ENCODE measurements around the gene CFAP20DC. TPM values are rescaled to one million over a fixed set of nuclear protein-coding genes. Genes with fewer than 3 reads are reported as not detected.

CFAP20DC gene
- total RNA-seq, 3 donors from 2014 or later (not counting 1 experiment from before 2014, with no cell fraction given): 0.09 to 0.20 (median 0.18) TPM

DNA sequence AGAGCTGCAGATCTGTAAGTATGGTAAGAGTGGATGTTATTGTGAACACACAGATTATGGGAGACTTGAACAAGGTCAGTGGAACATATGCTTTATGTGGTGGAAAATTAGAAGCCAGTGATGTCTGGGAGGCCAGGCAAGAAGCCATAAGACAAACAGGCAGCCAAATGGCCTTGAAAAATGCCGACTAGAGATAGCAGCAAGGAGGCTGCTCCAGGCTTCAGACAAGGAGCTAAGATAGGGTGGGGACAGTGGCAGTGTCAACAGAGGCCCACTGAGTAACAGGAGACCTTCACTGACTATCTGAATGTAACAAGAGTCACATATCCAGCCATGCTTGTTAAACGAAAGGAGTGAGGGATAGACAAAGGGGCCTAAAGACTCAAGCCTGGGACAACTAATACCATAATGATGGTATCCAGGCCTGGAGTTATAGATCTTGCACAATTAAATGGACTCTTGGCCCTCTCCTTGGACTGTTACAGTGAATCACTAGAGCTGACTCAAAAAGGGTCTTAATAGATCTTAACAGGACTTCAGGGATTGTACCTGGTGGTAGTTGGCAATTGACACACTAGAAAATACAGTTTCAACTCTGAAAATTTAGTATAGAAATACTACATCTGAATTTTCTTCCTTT is 50.6 kb downstream of the CFAP20DC start:
- no peak for DNase-seq
- H3K9me3 ChIP-seq (ENCODE audit: control insufficient read depth, insufficient read depth, low read length): no peaks in the 10 kb centered on the region
- ATAC-seq: no peak
- TF ChIP-seq, protein P1, sequence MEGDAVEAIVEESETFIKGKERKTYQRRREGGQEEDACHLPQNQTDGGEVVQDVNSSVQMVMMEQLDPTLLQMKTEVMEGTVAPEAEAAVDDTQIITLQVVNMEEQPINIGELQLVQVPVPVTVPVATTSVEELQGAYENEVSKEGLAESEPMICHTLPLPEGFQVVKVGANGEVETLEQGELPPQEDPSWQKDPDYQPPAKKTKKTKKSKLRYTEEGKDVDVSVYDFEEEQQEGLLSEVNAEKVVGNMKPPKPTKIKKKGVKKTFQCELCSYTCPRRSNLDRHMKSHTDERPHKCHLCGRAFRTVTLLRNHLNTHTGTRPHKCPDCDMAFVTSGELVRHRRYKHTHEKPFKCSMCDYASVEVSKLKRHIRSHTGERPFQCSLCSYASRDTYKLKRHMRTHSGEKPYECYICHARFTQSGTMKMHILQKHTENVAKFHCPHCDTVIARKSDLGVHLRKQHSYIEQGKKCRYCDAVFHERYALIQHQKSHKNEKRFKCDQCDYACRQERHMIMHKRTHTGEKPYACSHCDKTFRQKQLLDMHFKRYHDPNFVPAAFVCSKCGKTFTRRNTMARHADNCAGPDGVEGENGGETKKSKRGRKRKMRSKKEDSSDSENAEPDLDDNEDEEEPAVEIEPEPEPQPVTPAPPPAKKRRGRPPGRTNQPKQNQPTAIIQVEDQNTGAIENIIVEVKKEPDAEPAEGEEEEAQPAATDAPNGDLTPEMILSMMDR (IDR thresholded peaks at IDR 0.05): no peak
- H3K36me3 ChIP-seq (ENCODE audit: control insufficient read depth, insufficient read depth, low read length): no peaks in the 10 kb centered on the region
- Mint-ChIP-seq H3K9me3 (no peaks in the 10 kb centered on the region), H3K4me1 (peaks cover 0 to 5% of the 10 kb centered on the region in 2 donors), H3K27me3 (ENCODE audit: low read depth in 2 of 2) (peaks cover 0 to 6% of the 10 kb centered on the region in 2 donors), H3K27ac (no peak overlapping the region), H3K4me3 (no peak overlapping the region), H3K36me3 (no peaks in the 10 kb centered on the region)
- no peak overlapping the region for H3K27ac ChIP-seq (ENCODE audit: low read length)
- no peaks in the 10 kb centered on the region for H3K4me1 ChIP-seq (ENCODE audit: control insufficient read depth, insufficient read depth, low read length)
- WGBS (ENCODE audit: insufficient coverage): 80% methylated on average over 2 of the region's 2 CpGs
- H3K27me3 ChIP-seq (ENCODE audit: control insufficient read depth, insufficient read depth, low read length): no peaks in the 10 kb centered on the region
- H3K4me3 ChIP-seq (ENCODE audit: low read length): no peak overlapping the region
- intact Hi-C loops (cut with micrococcal nuclease): no loop called here

DNA sequence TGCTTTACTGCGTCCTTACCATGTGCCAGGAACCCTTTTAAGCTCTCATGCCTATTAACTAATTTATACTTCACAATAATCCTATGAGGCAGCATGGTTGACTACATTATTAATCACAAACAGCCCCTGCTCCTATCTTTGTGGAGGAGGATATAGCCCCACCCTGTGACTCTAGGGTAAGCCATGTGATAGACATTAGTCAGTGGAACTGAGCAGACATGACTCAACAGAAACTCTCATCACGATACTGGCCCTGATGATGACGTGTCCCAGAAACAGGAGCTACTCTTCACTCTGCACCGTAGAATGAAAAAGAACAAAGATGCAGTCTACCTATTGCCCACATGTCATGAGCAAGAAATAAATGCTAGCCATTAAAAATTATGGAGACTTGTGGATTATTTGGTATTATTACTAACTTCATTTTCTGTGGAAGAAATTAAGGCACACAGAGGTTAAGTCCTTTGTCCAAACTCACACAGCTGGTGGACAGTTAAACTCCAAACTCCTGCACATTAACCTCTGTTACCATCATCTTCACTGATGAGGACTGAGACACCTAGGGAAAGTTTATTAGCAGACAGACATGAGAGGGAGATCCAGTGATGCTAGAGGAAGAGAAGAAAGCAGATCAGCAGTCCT is 51.2 kb downstream of the CFAP20DC start:
- no peaks in the 10 kb centered on the region for H3K36me3 ChIP-seq (ENCODE audit: control insufficient read depth, insufficient read depth, low read length)
- DNase-seq (no peak), ATAC-seq (no peak)
- TF ChIP-seq, protein P1 (IDR thresholded peaks at IDR 0.05): no peak
- Mint-ChIP-seq H3K27me3 (ENCODE audit: low read depth in 2 of 2) (peaks cover 4 to 6% of the 10 kb centered on the region in 2 donors), H3K4me3 (no peak overlapping the region), H3K4me1 (peaks cover 0 to 5% of the 10 kb centered on the region in 2 donors), H3K36me3 (no peaks in the 10 kb centered on the region), H3K27ac (no peak overlapping the region), H3K9me3 (no peaks in the 10 kb centered on the region)
- H3K9me3 ChIP-seq (ENCODE audit: control insufficient read depth, insufficient read depth, low read length): no peaks in the 10 kb centered on the region
- H3K27ac ChIP-seq (ENCODE audit: low read length): no peak overlapping the region
- no peaks in the 10 kb centered on the region for H3K27me3 ChIP-seq (ENCODE audit: control insufficient read depth, insufficient read depth, low read length)
- H3K4me3 ChIP-seq (ENCODE audit: low read length): no peak overlapping the region
- intact Hi-C loops (cut with micrococcal nuclease): no loop called here
- 71% methylated on average over 4 of the region's 4 CpGs for WGBS (ENCODE audit: insufficient coverage)
- H3K4me1 ChIP-seq (ENCODE audit: control insufficient read depth, insufficient read depth, low read length): no peaks in the 10 kb centered on the region

DNA sequence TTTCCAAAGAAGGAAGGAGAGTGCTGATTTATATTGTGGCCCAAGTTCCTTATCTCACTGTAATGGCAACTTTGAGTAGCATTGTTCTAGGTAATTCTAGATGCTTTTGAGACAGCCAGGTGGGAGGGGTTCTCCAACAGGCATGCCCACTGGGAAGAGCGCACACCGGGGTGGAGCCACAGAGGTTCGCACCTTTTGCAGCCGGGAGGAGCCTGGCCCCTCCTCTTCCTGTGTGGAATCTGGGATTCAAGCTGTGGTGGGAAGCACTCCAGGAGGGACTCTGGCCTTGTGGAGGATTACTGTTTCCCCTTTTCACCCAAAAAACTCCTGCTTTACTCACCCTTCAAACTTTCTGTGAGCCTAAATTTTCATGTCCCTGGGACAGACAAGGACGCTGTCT is 53.1 kb downstream of the CFAP20DC start:
- H3K9me3 Mint-ChIP-seq: no peaks in the 10 kb centered on the region
- H3K27me3 Mint-ChIP-seq (ENCODE audit: low read depth in 2 of 2): peaks cover 6 to 8% of the 10 kb centered on the region in 2 donors
- H3K4me3 Mint-ChIP-seq: no peak overlapping the region
- Histone ChIP-seq H3K4me1 (ENCODE audit: control insufficient read depth, insufficient read depth, low read length) (no peaks in the 10 kb centered on the region), H3K27me3 (ENCODE audit: control insufficient read depth, insufficient read depth, low read length) (no peaks in the 10 kb centered on the region), H3K9me3 (ENCODE audit: control insufficient read depth, insufficient read depth, low read length) (no peaks in the 10 kb centered on the region), H3K36me3 (ENCODE audit: control insufficient read depth, insufficient read depth, low read length) (no peaks in the 10 kb centered on the region), H3K4me3 (ENCODE audit: low read length) (no peak overlapping the region), H3K27ac (ENCODE audit: low read length) (no peak overlapping the region)
- ATAC-seq (no peak), DNase-seq (no peak)
- WGBS (ENCODE audit: insufficient coverage): 94% methylated on average over 4 of the region's 5 CpGs
- no peak overlapping the region for H3K27ac Mint-ChIP-seq
- no peaks in the 10 kb centered on the region for H3K36me3 Mint-ChIP-seq
- TF ChIP-seq, protein P1 (IDR thresholded peaks at IDR 0.05): no peak
- intact Hi-C loops (cut with micrococcal nuclease): no loop called here
- peaks cover 0 to 5% of the 10 kb centered on the region in 2 donors for H3K4me1 Mint-ChIP-seq
